ENCODE data around the gene RAPGEF1.

- TF ChIP-seq CTCF (CRISPR knock-in tag; IDR thresholded peaks at IDR 0.05) (no peak), SNAPC5 (CRISPR knock-in tag; IDR thresholded peaks at IDR 0.05; ENCODE audit: borderline replicate concordance) (no peak), ZNF788 (CRISPR knock-in tag; IDR thresholded peaks at IDR 0.05; ENCODE audit: borderline replicate concordance) (no peak), HMGXB4 (CRISPR knock-in tag; IDR thresholded peaks at IDR 0.05; ENCODE audit: borderline replicate concordance in 1 of 2, low read depth in 1 of 2) (no peak), ZFP36 (IDR thresholded peaks at IDR 0.05; ENCODE audit: borderline replicate concordance, low read depth, low read length, partially characterized antibody) (no peak), SALL2 (CRISPR knock-in tag; IDR thresholded peaks at IDR 0.05) (no peak), MEF2D (CRISPR knock-in tag; IDR thresholded peaks at IDR 0.05) (no peak), ZNF501 (CRISPR knock-in tag; IDR thresholded peaks at IDR 0.05) (no peak), POLR2AphosphoS5 (IDR thresholded peaks at IDR 0.05; ENCODE audit: low read depth, low read length) (no peak), CCAR2 (optimal IDR thresholded peaks at IDR 0.05; ENCODE audit: low read depth, low read length) (no peak), SETDB1 (CRISPR knock-in tag; IDR thresholded peaks at IDR 0.05; ENCODE audit: borderline replicate concordance) (no peak)
Measured at GRCh38 chr9:131666774-131667173, 73.1 kb downstream of the RAPGEF1 start.
